ENCODE measurements around the gene ZNF483.
"Not testable (repeated sequence)": the region's sequence is repeated elsewhere in the genome, so short reads cannot be mapped to it uniquely, and the experiment has no call there.

Gene ZNF483

GRCh38 chr9:111617349-111617748 lies 92.4 kb downstream of the ZNF483 start:
- DNase-seq (ENCODE audit: low spot score); H4K91ac ChIP-seq (ENCODE audit: low read depth, low read length, poor library complexity); H3K27ac ChIP-seq (replicated peaks; ENCODE audit: low read length); H2BK5ac ChIP-seq (ENCODE audit: low read length); H3K9me3 ChIP-seq (replicated peaks in 1 of 2; ENCODE audit: control insufficient read depth in 2 of 2, insufficient read depth in 1 of 2, low read depth in 1 of 2, low read length in 2 of 2); H3K4me1 ChIP-seq (ENCODE audit: control insufficient read depth in 2 of 2, insufficient read depth in 1 of 2, low read depth in 1 of 2, low read length in 2 of 2); H3K14ac ChIP-seq (ENCODE audit: low read length); H3K36me3 ChIP-seq (replicated peaks in 1 of 2; ENCODE audit: control insufficient read depth in 2 of 2, insufficient read depth in 2 of 2, low read length in 2 of 2); H3K18ac ChIP-seq (ENCODE audit: low read length); H2BK15ac ChIP-seq (ENCODE audit: low read length); H3K23ac ChIP-seq (ENCODE audit: low read depth, low read length, poor library complexity); H2AFZ ChIP-seq (ENCODE audit: low read length); H2BK12ac ChIP-seq (ENCODE audit: low read length); H3K4me3 ChIP-seq (ENCODE audit: low read length in 2 of 2); H2AK5ac ChIP-seq (ENCODE audit: low read depth, low read length); H3K9ac ChIP-seq (ENCODE audit: low read depth, low read length, poor library complexity); H2BK120ac ChIP-seq (ENCODE audit: low read depth, low read length); H3K79me1 ChIP-seq (ENCODE audit: low read depth, low read length); H3K4me2 ChIP-seq (ENCODE audit: insufficient read depth, low read length, poor library complexity, severe bottlenecking); H3K27me3 ChIP-seq (ENCODE audit: control insufficient read depth in 3 of 3, insufficient read depth in 3 of 3, low read depth in 1 of 3, low read length in 3 of 3); H4K8ac ChIP-seq (ENCODE audit: low read depth, low read length); H3K4ac ChIP-seq (ENCODE audit: low read length): not testable (repeated sequence)
- WGBS, 2 donors (ENCODE audit: extremely low coverage in 2 of 2, insufficient read length in 2 of 2, insufficient replicate concordance in 1 of 2): no CpG with 5 or more reads among the region's 29 CpGs

DNA sequence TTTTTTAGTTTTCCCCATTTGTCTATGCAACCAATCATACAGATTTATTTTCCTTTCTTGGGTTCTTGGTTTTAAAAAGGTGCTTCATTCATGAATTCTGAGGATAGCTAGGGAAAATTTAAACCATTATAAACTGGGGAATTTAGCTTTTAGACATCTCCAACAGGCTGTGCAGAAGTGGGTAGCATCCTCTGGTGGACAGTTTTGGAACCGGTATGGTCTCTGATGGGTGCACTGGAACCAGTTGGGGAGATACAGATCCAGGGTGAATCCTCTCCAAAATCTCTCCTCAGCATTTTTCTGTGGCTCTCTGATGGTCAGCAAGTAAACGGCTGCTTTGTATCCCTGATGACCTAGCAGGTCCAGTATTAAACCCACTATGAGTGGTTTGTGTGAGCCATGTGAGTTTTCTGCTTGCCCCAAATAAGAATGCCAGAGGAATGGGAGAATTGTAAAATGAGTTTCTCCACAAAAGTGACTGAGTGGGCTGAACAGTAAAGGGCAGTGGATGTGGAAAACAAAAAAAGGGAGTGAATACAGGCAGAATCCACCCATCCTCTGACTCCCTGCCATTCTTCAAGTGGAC lies 97.0 kb downstream of the ZNF483 start:
- Histone ChIP-seq H3K4me2 (ENCODE audit: insufficient read depth, low read length, poor library complexity, severe bottlenecking) (no peak overlapping the region), H3K9me3 (replicated peaks in 1 of 2; ENCODE audit: control insufficient read depth in 2 of 2, insufficient read depth in 1 of 2, low read depth in 1 of 2, low read length in 2 of 2) (no peaks in the 10 kb centered on the region), H4K8ac (ENCODE audit: low read depth, low read length) (no peak overlapping the region), H3K79me1 (ENCODE audit: low read depth, low read length) (no peaks in the 10 kb centered on the region), H3K4me3 (ENCODE audit: low read length in 2 of 2) (no peak overlapping the region), H3K9ac (ENCODE audit: low read depth, low read length, poor library complexity) (no peak overlapping the region), H2BK5ac (ENCODE audit: low read length) (no peak overlapping the region), H4K91ac (ENCODE audit: low read depth, low read length, poor library complexity) (no peak overlapping the region), H3K4me1 (ENCODE audit: control insufficient read depth in 2 of 2, insufficient read depth in 1 of 2, low read depth in 1 of 2, low read length in 2 of 2) (no peaks in the 10 kb centered on the region), H3K23ac (ENCODE audit: low read depth, low read length, poor library complexity) (no peak overlapping the region), H3K4ac (ENCODE audit: low read length) (no peak overlapping the region), H3K27me3 (ENCODE audit: control insufficient read depth in 3 of 3, insufficient read depth in 3 of 3, low read depth in 1 of 3, low read length in 3 of 3) (no peaks in the 10 kb centered on the region), H2BK15ac (ENCODE audit: low read length) (no peak overlapping the region), H2AK5ac (ENCODE audit: low read depth, low read length) (no peak overlapping the region), H3K36me3 (replicated peaks in 1 of 2; ENCODE audit: control insufficient read depth in 2 of 2, insufficient read depth in 2 of 2, low read length in 2 of 2) (no peaks in the 10 kb centered on the region), H3K27ac (replicated peaks; ENCODE audit: low read length) (no peak overlapping the region), H2AFZ (ENCODE audit: low read length) (no peak overlapping the region), H2BK12ac (ENCODE audit: low read length) (no peak overlapping the region), H2BK120ac (ENCODE audit: low read depth, low read length) (no peak overlapping the region), H3K14ac (ENCODE audit: low read length) (no peak overlapping the region), H3K18ac (ENCODE audit: low read length) (no peak overlapping the region)
- WGBS, 2 donors (ENCODE audit: extremely low coverage in 2 of 2, insufficient read length in 2 of 2, insufficient replicate concordance in 1 of 2): no CpG with 5 or more reads among the region's 2 CpGs
- no peak for DNase-seq (ENCODE audit: low spot score)

- no peak overlapping the region for H3K4me2 ChIP-seq (ENCODE audit: insufficient read depth, low read length, poor library complexity, severe bottlenecking)
- no peak overlapping the region for H3K18ac ChIP-seq (ENCODE audit: low read length)
- H3K4me3 ChIP-seq (ENCODE audit: low read length in 2 of 2): no peak overlapping the region
- no peak overlapping the region for H2BK120ac ChIP-seq (ENCODE audit: low read depth, low read length)
- no peak overlapping the region for H2AK5ac ChIP-seq (ENCODE audit: low read depth, low read length)
- H3K14ac ChIP-seq (ENCODE audit: low read length): no peak overlapping the region
- WGBS, 2 donors (ENCODE audit: extremely low coverage in 2 of 2, insufficient read length in 2 of 2, insufficient replicate concordance in 1 of 2): no CpG with 5 or more reads among the region's 3 CpGs
- no peaks in the 10 kb centered on the region for H3K79me1 ChIP-seq (ENCODE audit: low read depth, low read length)
- H4K8ac ChIP-seq (ENCODE audit: low read depth, low read length): no peak overlapping the region
- no peaks in the 10 kb centered on the region for H3K4me1 ChIP-seq (ENCODE audit: control insufficient read depth in 2 of 2, insufficient read depth in 1 of 2, low read depth in 1 of 2, low read length in 2 of 2)
- no peak overlapping the region for H2BK12ac ChIP-seq (ENCODE audit: low read length)
- no peak overlapping the region for H2BK5ac ChIP-seq (ENCODE audit: low read length)
- H3K27ac ChIP-seq (replicated peaks; ENCODE audit: low read length): no peak overlapping the region
- H3K23ac ChIP-seq (ENCODE audit: low read depth, low read length, poor library complexity): no peak overlapping the region
- no peaks in the 10 kb centered on the region for H3K36me3 ChIP-seq (replicated peaks in 1 of 2; ENCODE audit: control insufficient read depth in 2 of 2, insufficient read depth in 2 of 2, low read length in 2 of 2)
- no peak overlapping the region for H4K91ac ChIP-seq (ENCODE audit: low read depth, low read length, poor library complexity)
- no peaks in the 10 kb centered on the region for H3K27me3 ChIP-seq (ENCODE audit: control insufficient read depth in 3 of 3, insufficient read depth in 3 of 3, low read depth in 1 of 3, low read length in 3 of 3)
- H3K9me3 ChIP-seq (replicated peaks in 1 of 2; ENCODE audit: control insufficient read depth in 2 of 2, insufficient read depth in 1 of 2, low read depth in 1 of 2, low read length in 2 of 2): no peaks in the 10 kb centered on the region
- DNase-seq (ENCODE audit: low spot score): no peak
- no peak overlapping the region for H2AFZ ChIP-seq (ENCODE audit: low read length)
- no peak overlapping the region for H3K4ac ChIP-seq (ENCODE audit: low read length)
- H3K9ac ChIP-seq (ENCODE audit: low read depth, low read length, poor library complexity): no peak overlapping the region
- no peak overlapping the region for H2BK15ac ChIP-seq (ENCODE audit: low read length)
These were observed 97.6 kb downstream of the ZNF483 start for GRCh38 chr9:111622626-111623025.

Data from neuronal stem cell (in vitro differentiated cells).